Gastrocnemius medialis (tissue), 4 donors: ENCODE results near the gene MAP3K7CL.

Source experiments
- POLR2A ChIP-seq, 2 donors: fragments of 450-650 bp; IDR thresholded peaks; one replicate each; pipeline ENCODE4 v1.6.1; 2017; ENCODE audit warnings: antibody characterized with exemption in 2 of 2, mild to moderate bottlenecking in 2 of 2, moderate library complexity in 2 of 2
- TF ChIP-seq, protein P1 (sequence below), 5 experiments: fragments of 450-650 bp in 3 of 5; fragments of 200-600 bp in 2 of 5; sonication (generic) in 2 of 5; IDR thresholded peaks in 4 of 5; conservative IDR thresholded peaks in 1 of 5; 1 replicate in 4 of 5; 2 replicates in 1 of 5; pipeline ENCODE4 v1.5.1; 2016 to 2019; ENCODE audit warnings: antibody characterized with exemption in 5 of 5, mild to moderate bottlenecking in 3 of 5, moderate library complexity in 3 of 5

GRCh38 chr21:29193072-29193471 lies 62.6 kb downstream of the MAP3K7CL start:
- TF ChIP-seq, protein P1, sequence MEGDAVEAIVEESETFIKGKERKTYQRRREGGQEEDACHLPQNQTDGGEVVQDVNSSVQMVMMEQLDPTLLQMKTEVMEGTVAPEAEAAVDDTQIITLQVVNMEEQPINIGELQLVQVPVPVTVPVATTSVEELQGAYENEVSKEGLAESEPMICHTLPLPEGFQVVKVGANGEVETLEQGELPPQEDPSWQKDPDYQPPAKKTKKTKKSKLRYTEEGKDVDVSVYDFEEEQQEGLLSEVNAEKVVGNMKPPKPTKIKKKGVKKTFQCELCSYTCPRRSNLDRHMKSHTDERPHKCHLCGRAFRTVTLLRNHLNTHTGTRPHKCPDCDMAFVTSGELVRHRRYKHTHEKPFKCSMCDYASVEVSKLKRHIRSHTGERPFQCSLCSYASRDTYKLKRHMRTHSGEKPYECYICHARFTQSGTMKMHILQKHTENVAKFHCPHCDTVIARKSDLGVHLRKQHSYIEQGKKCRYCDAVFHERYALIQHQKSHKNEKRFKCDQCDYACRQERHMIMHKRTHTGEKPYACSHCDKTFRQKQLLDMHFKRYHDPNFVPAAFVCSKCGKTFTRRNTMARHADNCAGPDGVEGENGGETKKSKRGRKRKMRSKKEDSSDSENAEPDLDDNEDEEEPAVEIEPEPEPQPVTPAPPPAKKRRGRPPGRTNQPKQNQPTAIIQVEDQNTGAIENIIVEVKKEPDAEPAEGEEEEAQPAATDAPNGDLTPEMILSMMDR (IDR thresholded peaks at IDR 0.05 in 4 of 5, conservative IDR thresholded peaks at IDR 0.05 in 1 of 5), result no peak
- TF ChIP-seq POLR2A (IDR thresholded peaks at IDR 0.05), result no peak
